ENCODE data around the gene RASA2. TPM values are rescaled to one million over a fixed set of nuclear protein-coding genes. Genes with fewer than 3 reads are reported as not detected.
A peak's percentile ranks its signal among the peaks of the same experiment; 100 is the strongest.

The RASA2 gene
- polyA plus RNA-seq, 1 of the 3 experiments (the other 2 are of a cell fraction), result 2.4 TPM

- peak overlapping the region in 1 of 2 experiments; percentile 44; a peak in 1 of 4 replicates for H3K27ac ChIP-seq (ENCODE audit: low read depth in 2 of 2, low read length in 1 of 2)
- CTCF ChIA-PET, result interaction anchor here (1.1 to 2.2 kb wide), 3 partner anchors 8 to 98 kb away, joined by 4 to 5 read pairs (median 5); no protein-coding TSS in a partner anchor
- TF ChIP-seq IRF3 (IDR thresholded peaks at IDR 0.05; ENCODE audit: low read depth, low read length), result no peak
- no peak for TF ChIP-seq FOSL2 (IDR thresholded peaks at IDR 0.05; ENCODE audit: borderline replicate concordance, low read depth)
- no peak for TF ChIP-seq CHD2 (IDR thresholded peaks at IDR 0.05; ENCODE audit: low read length, partially characterized antibody)
- TF ChIP-seq YY1 (IDR thresholded peaks at IDR 0.05; ENCODE audit: low read depth), result no peak
- TF ChIP-seq CTCF (IDR thresholded peaks at IDR 0.05), result no peak
- TF ChIP-seq MAX (IDR thresholded peaks at IDR 0.05; ENCODE audit: low read depth), result no peak
- TF ChIP-seq SMC3 (IDR thresholded peaks at IDR 0.05; ENCODE audit: low read depth, low read length), result no peak
- TF ChIP-seq TCF12 (IDR thresholded peaks at IDR 0.05), result no peak
- TF ChIP-seq PBX3 (IDR thresholded peaks at IDR 0.05), result no peak
- TF ChIP-seq USF2 (IDR thresholded peaks at IDR 0.05; ENCODE audit: borderline replicate concordance, low read depth, low read length), result no peak
- TF ChIP-seq POLR2AphosphoS5 (IDR thresholded peaks at IDR 0.05; ENCODE audit: low read depth, low read length), result no peak
- TF ChIP-seq GABPA (IDR thresholded peaks at IDR 0.05; ENCODE audit: low read depth), result no peak
- no peak for TF ChIP-seq SIN3A (IDR thresholded peaks at IDR 0.05; ENCODE audit: borderline replicate concordance, low read depth, low read length)
- no peak for TF ChIP-seq MXI1 (IDR thresholded peaks at IDR 0.05; ENCODE audit: low read depth, low read length)
- no peak for TF ChIP-seq EZH2phosphoT487 (IDR thresholded peaks at IDR 0.05; ENCODE audit: borderline replicate concordance, low read depth)
- TF ChIP-seq JUND (IDR thresholded peaks at IDR 0.05), result no peak
- TF ChIP-seq RFX5 (IDR thresholded peaks at IDR 0.05; ENCODE audit: low read length), result no peak
- no peak for TF ChIP-seq EP300 (IDR thresholded peaks at IDR 0.05; ENCODE audit: borderline replicate concordance in 1 of 2, low read depth in 1 of 2, low read length in 1 of 2)
- TF ChIP-seq TEAD4 (IDR thresholded peaks at IDR 0.05; ENCODE audit: borderline replicate concordance, insufficient read depth), result no peak
- TF ChIP-seq REST (IDR thresholded peaks at IDR 0.05; ENCODE audit: low read depth, low read length), result no peak
- no peak overlapping the region for H3K9ac ChIP-seq
- H3K4me3 ChIP-seq (ENCODE audit: low read depth in 2 of 2, low read length in 1 of 2), result no peak overlapping the region
- WGBS (ENCODE audit: low lambda C conversion rate), result 100% methylated on average over 1 of the region's 1 CpG
- H3K9me2 ChIP-seq, result no peaks in the 10 kb centered on the region
- POLR2A ChIA-PET, result no interaction called here
- H3K4me2 ChIP-seq, result no peak overlapping the region
- H2AFZ ChIP-seq (ENCODE audit: low read depth), result no peak overlapping the region
- no peaks in the 10 kb centered on the region for H4K20me1 ChIP-seq (ENCODE audit: insufficient read depth)
- no peak for DNase-seq
- peaks cover 11% of the 10 kb centered on the region; the same call in 1 of the 2 replicates for H3K9me3 ChIP-seq
- peaks cover 0 to 29% of the 10 kb centered on the region in 2 experiments; a peak in 1 of 4 replicates for H3K4me1 ChIP-seq (ENCODE audit: control insufficient read depth in 1 of 2, insufficient read depth in 2 of 2, low read depth in 1 of 2, low read length in 1 of 2)
- peaks cover 28 to 50% of the 10 kb centered on the region in 2 experiments for H3K36me3 ChIP-seq (replicated peaks in 1 of 2; ENCODE audit: control insufficient read depth in 1 of 2, insufficient read depth in 2 of 2, low read length in 1 of 2)
- H3K27me3 ChIP-seq (ENCODE audit: insufficient read depth), result no peaks in the 10 kb centered on the region
- peaks cover 12% of the 10 kb centered on the region; the same call in 1 of the 2 replicates for H3K79me2 ChIP-seq (ENCODE audit: insufficient read depth)
- peaks cover 16% of the 10 kb centered on the region for H3F3A ChIP-seq (replicated peaks; ENCODE audit: insufficient read depth)
These were observed 66.2 kb downstream of the RASA2 start for GRCh38 chr3:141553055-141553454.
